GM10248 (cell line): ENCODE data around the gene SPSB1.

ENCODE experiments used
- CTCF ChIA-PET: fragments of 300-600 bp; sonication (Branson Sonifier 250); formaldehyde crosslinking; extraction: SDS; loops from one replicate; lab custom pipeline; 2021; ENCODE audit warnings: antibody characterized with exemption; lab: Yijun Ruan, JAX
- POLR2A ChIA-PET: fragments of 350-650 bp; sonication (Branson Sonifier 250); formaldehyde crosslinking; extraction: SDS; loops from one replicate; lab custom pipeline; 2020; ENCODE audit warnings: antibody characterized with exemption; lab: Yijun Ruan, JAX
- DNase-seq: peaks from one replicate; pipeline ENCODE4 v3.0.0; 2012; ENCODE audit errors: extremely low spot score
- TF ChIP-seq, protein P1 (sequence below): IDR thresholded peaks from 2 replicates; pipeline ENCODE4 v1.5.1; 2012; ENCODE audit warnings: mild to moderate bottlenecking, low read depth; ENCODE audit errors: extremely low read depth, missing control alignments, control extremely low read depth

SPSB1 gene

DNA sequence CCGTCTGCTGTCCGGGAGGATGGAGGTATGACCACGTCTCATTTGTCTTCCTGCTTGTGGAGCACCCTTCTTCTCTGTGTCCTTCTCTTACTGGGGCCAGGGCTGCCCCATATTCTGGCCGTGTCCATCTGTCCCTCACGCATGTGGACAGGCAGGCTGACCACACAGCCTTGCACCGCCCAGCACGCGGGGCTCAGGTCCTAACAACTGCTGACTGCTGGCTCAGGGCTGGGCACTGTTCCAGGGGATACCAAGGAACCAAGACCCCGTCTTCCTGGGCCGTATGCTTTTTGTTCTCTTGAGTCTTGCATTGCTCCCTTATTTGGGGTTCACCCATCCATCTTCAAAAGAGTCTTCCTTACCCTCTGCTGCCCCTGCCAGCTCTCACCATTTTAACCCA, 17.5 kb upstream of the SPSB1 start:
- ChIA-PET CTCF (interaction anchor here (0.9 to 1.5 kb wide), 5 partner anchors 8 to 219 kb away, joined by 3 to 8 read pairs (median 6); no protein-coding TSS in a partner anchor), POLR2A (interaction anchor here (0.8 kb wide), 1 partner anchor 16 kb away, joined by 3 read pairs; no protein-coding TSS in a partner anchor)
- no peak for DNase-seq
- TF ChIP-seq, protein P1, sequence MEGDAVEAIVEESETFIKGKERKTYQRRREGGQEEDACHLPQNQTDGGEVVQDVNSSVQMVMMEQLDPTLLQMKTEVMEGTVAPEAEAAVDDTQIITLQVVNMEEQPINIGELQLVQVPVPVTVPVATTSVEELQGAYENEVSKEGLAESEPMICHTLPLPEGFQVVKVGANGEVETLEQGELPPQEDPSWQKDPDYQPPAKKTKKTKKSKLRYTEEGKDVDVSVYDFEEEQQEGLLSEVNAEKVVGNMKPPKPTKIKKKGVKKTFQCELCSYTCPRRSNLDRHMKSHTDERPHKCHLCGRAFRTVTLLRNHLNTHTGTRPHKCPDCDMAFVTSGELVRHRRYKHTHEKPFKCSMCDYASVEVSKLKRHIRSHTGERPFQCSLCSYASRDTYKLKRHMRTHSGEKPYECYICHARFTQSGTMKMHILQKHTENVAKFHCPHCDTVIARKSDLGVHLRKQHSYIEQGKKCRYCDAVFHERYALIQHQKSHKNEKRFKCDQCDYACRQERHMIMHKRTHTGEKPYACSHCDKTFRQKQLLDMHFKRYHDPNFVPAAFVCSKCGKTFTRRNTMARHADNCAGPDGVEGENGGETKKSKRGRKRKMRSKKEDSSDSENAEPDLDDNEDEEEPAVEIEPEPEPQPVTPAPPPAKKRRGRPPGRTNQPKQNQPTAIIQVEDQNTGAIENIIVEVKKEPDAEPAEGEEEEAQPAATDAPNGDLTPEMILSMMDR, result no peak

DNA sequence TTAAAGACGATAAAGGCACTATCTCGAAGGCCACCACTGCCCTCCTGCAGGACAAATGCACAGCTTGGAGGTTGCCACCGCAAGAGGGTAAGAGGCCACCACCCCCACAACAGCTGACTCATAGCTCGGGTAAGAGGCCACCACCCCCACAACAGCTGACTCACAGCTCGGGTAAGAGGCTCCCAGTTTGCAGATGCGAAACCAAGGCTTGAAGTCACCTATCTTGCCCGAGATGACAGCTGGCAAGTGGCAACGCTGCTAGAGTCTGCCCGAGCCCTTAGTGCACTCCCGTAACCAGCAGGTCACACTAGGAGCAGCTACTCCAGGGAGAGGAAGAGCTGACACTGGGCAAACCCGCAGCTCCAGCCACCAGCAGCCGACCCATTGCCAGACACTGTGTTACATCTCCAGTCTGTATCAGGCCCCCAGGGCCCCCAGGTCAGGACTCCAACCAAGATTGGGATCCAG, 17.1 kb upstream of the SPSB1 start:
- ChIA-PET POLR2A (interaction anchor here (0.8 kb wide), 1 partner anchor 16 kb away, joined by 3 read pairs; no protein-coding TSS in a partner anchor), CTCF (interaction anchor here (0.9 to 1.5 kb wide), 5 partner anchors 8 to 219 kb away, joined by 3 to 8 read pairs (median 6); no protein-coding TSS in a partner anchor)
- DNase-seq, result peak; percentile 81
- TF ChIP-seq, protein P1, result no peak

DNA sequence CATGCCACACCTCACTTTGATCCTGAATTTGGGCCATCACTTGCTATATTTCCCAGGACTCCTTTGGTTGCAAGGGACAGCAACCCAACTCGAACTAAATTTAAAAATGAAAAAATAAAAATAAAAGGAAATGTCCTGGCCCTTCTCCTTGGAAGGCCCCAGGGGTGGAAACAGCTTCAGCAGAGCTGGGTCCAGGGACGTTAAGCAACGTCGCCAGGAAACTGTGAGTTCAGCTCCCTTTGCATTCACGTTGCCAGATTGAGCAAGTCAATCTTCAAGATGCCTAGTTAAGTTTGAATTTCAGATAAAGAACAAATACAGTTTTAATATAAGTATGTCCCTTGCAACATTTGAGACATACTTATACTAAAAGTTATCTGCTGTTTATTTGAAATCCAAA, 14.6 kb upstream of the SPSB1 start:
- TF ChIP-seq, protein P1, result no peak
- POLR2A ChIA-PET, result no interaction called here
- CTCF ChIA-PET, result interaction anchor here (0.9 to 3.1 kb wide), 4 partner anchors 11 to 218 kb away, joined by 4 to 9 read pairs (median 6); no protein-coding TSS in a partner anchor
- DNase-seq, result no peak

DNA sequence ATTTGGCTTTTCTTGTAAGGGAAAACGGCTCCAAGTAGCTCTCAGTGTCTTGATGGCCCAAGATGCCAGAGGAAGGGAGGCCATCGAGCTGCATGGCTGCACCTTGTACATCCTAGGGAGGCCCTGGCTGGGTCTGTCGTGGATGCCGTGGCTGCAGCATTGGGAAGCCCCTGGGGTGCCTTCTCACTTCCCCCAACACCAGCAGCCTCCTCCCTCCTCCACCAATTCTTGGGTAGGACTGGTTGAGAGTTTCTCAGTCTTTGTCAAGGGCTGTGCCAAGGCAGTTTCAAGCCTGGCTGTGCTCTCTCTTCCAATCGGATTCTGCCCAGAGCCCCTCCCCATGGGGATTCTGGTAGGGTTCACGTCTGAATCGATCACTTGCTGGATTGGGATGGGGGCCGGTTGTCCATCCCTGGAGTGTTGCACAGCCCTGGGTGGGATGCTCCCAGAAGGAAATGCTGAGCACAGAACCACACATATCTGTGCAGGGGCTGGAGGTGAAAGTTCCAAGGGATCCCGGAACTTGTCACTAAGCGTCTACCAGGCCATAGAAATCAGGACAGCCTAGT, 14.0 kb upstream of the SPSB1 start:
- ChIA-PET CTCF (interaction anchor here (0.9 to 3.1 kb wide), 4 partner anchors 11 to 217 kb away, joined by 4 to 9 read pairs (median 6); no protein-coding TSS in a partner anchor), POLR2A (no interaction called here)
- no peak for DNase-seq
- TF ChIP-seq, protein P1, result no peak

DNA sequence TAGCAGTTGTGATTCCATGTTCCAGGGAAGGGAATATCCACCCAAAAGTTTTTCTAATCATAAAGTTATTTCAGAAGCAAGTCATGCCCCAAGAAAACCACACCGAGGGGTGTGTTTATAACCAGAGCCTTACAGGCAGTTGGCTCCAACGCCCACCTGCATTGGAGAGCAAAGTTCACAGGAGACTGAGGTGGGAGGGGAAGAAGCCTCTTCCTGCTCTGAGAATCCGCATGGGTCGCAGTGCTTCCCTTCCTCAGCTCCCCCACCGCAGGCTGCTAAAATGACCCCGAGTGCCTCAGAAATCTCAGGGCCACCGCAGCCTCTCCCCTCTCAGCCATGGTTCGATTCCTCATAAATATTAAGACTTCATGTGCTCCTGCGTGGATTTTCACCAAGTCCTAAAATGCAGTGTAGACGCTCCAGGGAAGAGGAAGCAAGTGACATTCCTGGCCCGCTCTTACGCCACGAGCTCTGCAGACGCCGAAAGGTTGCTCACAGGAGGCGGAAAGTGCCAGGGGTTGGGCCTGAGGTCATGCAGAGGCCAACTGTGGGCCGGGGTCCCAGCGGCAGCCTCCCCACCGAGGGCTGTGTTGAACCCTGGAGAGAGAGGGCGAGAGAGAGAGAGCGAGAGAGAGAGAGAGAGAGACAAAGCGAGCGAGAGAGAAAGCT, 13.4 kb upstream of the SPSB1 start:
- no peak for DNase-seq
- TF ChIP-seq, protein P1, result no peak
- POLR2A ChIA-PET, result no interaction called here
- CTCF ChIA-PET, result interaction anchor here (1.5 to 3.1 kb wide), 3 partner anchors 10 to 212 kb away, joined by 4 to 9 read pairs (median 5); no protein-coding TSS in a partner anchor

DNA sequence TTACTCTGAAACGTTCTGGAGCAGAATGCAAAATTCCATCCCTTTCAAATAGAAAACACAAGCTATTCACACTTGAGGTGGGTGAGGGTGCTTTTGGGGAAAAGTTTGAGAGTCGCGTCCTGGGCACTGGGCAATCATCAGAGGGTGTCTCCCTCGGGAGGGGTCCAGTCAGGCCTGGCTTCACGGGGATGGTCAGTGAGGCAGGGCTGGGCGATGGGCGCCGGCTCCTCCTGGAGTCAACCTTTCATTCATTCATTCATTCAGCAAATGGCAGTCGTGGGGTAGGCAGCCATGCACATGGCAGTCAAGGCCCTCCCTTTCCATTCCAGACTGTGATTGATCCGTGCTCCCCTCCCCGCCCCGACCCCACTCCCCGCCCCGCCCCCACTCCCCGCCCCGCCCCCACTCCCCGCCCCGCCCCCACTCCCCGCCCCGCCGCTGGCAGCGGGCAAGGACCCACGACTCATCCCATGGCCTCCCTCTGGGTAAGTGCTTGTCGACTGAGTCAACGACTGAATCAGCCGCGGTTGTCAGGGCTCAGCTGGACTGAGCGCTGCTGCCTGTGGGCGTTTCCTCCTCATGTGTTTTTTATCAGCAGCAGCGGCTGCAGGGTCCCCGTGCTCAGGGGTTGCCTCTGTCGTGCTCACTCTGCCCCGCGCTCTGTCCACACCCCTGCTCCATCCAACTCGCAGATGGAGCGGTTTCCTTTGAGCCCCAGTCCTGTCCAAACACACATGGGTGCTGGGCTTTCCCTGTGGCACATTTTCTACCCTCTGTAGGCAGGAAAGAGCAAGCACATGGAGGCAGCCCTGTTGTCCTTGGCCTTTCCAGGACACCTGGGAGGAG, 12.5 kb upstream of the SPSB1 start:
- peak; percentile 59 for DNase-seq

More for the DNA sequence above, 12.5 kb upstream of the SPSB1 start:
- TF ChIP-seq, protein P1, result no peak
- POLR2A ChIA-PET, result no interaction called here
- CTCF ChIA-PET, result interaction anchor here (1.0 to 3.1 kb wide), 4 partner anchors 9 to 211 kb away, joined by 4 to 9 read pairs (median 6); no protein-coding TSS in a partner anchor
